HG03342 (cell line): Measurements from ENCODE around the gene ACOX3.
"Not testable (repeated sequence)": the region's sequence is repeated elsewhere in the genome, so short reads cannot be mapped to it uniquely, and the experiment has no call there.

ENCODE experiments used
- ATAC-seq: cut with Tn5 transposase; IDR thresholded peaks from one replicate; pipeline ENCODE4 v1.9.1; 2021; ENCODE audit warnings: mild to moderate bottlenecking, moderate library complexity; ENCODE audit not compliant: unreplicated experiment

Gene ACOX3

DNA sequence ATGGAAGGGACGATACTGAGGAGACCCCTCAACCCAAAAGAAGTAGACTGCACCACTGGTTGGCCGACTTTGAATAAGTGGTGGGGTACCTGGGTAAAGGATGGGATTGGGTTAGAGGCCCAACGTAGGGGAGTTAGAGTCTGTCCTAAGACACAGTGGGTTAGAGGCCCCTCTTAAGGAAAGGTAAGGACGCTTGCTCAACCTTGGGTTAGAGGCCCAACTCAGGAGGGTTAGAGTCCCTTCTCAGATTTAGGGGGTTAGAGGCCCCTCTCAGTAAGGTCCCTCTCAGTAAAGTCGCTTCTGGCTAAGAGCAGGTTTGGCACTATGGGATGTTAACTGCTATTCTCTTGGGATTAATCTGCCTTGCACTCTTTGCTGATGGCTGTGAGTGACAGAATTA is 81.3 kb downstream of the ACOX3 start:
- no peak for ATAC-seq

DNA sequence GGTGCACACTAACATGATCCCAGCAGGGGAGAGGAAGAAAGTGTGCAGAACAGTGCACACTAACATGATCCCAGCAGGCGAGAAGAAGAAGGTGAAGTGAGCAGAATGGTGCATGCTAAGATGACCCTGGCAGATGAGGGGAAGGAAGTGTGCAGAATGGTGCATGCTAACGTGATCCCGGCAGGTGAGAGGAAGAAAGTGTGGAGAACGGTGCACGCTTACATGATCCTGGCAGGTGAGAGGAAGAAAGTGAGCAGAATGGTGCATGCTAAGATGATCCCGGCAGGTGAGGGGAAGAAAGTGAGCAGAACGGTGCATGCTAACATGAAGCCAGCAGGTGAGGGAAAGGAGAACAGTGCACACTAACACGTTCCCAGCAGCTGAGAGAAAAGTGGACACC is 83.7 kb downstream of the ACOX3 start:
- ATAC-seq: no peak

DNA sequence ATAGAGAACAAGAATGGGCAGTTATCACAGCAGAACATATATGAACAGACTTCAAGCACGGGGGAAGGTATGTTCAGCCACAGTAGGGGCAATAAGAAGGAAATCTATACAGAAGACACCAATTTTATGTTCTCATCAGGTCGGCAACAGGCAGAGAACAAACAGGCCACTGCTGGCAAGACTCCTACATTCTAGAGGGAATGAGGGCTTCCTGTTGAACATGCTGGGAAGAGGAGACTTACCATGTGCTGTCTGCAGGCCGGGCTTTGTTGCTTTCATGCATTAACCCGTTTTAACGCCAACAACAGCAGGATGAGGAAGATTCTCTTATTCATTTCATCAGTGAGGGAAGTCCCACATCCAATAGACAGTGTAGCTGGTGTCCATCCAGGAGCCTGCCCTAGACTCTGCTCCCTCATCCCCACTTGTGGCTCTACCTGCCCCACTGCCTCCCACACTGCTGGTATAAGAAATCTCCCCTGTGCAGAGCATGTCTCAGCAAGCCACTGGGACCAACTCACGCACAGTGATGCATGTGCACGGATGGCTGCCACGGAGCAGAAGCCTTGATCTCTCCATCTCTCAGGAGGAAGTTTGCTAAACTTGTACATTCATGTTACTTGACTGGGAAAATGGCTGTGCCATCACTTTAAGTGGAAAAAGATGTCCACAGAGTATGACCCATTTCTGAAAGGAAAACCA is 84.5 kb downstream of the ACOX3 start:
- ATAC-seq: no peak

DNA sequence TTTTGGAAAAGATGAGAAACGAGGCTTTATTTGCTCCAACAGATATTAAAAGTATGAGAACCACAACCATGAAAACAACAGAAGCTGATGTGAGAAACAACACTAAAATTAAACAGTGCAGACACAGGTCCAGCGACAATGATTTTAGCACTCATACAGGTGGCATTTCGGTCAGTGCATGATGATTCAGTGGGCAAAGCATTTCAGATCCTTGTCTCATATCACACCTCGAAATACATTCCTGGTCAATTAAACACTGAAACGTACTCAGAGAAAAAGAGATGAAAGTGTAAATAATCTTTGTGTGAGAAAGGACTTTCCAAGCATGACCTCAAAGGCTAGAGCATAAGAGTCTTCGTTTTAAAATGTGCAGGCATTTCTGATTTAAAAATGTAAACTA is 85.2 kb downstream of the ACOX3 start:
- no peak for ATAC-seq

DNA sequence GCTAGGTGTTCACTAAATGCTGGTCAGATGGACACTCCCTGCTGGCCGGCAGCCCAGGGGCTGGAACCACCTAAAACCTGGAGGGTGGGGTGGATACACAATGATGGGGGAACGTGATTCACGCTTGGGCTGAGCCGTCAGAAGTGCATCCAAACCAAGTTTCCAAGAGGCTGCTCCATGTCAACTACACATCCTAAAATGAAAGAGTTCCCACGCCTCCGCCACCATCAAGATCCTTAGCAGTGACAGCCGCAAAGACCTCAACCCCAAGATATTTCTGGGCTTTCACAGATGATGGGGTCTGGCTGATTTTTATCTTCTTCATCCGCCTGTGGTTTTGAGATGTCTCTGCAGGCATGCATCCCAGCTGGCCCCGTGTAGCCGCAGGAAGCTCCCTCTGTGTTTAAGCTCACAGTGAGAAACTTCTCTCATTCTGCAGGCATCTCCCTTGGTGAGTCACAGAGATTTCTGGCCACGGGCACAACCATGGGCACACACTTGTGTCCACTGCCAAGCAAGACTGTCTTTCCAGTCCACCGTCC is 86.5 kb downstream of the ACOX3 start:
- no peak for ATAC-seq

DNA sequence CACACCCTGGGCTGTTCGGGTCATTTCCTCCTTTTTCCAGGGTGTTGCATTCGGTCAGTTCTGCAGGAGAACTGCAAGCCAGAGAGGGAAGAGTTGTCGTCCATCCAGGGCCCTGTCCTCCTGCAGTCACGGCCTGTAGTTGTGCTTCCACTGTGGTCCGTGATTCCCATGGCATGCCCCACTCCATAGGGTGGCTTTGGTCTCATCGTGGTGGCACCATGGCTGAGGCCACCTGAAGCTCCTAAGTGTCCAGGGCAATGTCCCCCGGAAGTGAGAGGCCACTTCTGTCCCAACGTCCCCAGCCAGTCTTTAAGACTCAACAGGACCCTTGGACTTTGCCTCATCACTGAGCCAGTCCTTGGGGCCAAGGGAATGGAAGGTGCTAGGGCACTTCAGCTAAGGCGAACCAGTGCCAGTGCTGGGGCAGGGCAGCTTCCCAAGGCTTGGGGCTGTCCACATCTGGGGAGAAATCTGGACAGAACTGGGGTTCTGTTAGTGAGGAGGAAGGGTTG is 87.3 kb downstream of the ACOX3 start:
- no peak for ATAC-seq

DNA sequence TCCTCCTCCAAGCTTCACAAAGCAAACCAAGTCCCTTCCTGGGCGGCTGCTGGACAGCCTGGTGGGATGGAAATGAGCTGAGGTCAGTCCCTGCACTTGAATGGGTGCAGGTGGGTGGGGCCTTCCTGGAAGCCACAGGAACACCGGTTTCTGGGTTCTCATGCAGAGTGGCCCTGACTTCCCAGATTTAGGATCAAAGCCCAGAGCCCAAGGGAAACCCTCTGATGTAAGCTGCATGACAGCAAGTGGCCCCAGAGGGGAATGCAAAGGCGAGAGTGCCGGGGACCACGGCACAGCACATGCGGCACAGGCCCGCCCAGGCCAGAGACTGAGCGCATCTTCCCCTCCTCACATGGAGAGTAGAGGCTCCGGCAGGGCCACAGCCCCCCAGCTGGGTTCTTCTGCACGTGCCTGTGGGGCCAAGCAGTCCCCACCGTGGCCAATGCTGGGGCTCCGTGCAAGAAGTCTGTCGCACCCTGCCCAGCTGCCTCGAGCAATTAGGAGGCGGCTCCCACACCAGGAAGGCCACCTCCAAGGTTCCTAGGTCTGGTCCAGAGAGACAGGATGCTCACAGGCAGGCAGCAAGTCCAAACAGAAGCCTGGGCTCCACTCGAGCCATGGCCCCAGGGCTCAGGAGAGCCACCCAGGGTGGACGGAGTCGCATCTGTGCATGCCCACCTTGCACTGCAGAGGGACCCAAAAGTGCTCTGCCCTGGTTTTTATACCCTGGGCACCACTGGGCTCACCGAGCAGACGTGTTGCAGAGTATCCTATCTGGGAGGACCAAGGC is 88.0 kb downstream of the ACOX3 start:
- no peak for ATAC-seq

DNA sequence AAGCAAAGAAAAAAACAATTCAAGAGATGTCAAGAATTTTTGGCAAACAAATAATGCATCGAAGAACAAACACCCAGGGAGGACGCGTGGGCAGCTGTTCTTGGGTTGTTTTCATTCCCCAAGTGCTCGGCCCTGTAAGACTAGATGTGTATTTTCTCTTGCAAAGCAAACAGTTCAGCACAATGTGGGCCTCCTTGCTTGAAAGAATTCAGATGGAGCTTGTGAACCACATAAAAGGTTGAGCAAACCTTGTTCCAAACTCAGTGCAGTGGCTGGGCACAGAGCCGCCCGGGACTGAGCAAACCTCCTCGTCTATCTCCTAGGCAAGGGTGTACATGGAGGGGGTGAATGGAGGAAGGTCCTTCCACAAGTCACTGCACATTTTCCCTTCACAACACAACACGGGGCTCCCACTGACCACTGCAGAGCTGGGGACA is 88.6 kb downstream of the ACOX3 start:
- no peak for ATAC-seq

DNA sequence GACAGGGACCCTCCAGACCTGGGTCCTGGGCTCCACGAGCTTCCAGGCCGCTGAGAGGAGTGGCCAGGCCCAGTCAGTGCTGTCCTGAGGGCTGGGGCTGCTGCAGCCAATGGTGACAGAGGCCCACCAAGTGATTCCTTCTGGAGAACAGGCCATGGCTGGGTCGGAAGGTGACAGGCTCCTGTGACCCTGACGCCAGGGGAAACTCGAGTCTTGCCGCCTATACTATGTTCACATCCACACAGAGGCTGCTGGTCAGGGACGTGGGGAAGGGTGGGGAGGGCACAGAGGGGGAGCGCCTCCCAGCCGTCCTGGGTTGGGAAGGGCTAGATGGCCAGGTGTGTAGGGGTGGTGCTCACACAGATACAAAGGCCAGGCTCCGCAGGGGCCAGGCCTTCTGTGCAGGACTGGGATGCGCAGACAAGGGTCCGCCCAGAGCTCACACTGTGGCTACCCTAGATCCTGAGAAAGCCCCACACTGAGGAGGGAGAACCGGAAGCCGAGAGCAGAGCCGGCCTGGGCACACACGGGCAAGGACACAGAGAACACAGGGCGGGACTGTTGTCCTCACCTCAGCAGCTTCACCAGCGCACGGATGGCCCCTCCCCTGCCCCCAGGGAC is 89.6 kb downstream of the ACOX3 start:
- ATAC-seq: no peak

DNA sequence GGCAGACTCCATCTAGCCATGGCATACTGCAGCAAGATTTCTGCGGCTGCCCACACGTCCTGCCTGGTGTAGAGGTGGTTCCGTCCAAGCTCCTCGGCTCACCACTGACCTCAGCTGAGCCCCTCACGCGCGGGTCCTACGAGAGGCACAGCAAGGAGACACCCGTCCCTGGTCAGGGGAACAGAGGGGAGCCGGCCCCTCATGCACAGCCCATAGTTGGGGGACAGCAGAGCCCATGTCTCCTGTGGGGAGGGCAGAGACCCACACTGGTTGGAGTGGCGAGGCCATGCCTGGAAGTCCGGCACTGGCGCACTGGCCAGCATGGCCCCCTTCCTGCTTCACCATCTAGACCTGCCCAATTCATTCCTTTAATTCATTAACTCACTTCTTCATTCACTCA is 90.2 kb downstream of the ACOX3 start:
- no peak for ATAC-seq

DNA sequence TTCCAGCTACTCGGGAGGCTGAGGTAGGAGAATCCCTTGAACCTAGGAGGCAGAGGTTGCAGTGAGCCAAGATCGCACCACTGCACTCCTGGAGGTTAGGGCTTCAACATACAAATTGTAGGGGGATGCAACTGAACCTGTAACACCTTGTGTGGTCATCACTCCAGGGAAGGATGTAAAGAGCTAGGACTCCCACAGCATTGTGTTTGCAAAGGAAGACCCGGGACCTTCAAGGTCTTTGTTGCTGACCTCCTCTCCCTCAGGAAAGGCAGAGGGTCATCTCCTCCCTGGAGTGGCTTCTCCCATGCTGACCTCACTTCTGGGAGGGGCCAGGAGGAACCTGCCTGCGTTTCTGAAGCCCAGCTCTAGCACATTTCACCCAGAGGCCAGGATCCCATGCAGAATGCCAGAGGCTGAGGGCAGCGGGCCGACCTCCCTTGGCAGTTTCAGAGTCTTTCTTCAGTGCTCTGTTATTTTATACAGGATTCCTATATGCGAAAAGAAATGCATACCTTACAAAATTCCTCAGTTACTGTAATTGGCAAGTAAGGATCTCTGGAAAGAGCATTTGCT is 90.8 kb downstream of the ACOX3 start:
- no peak for ATAC-seq

DNA sequence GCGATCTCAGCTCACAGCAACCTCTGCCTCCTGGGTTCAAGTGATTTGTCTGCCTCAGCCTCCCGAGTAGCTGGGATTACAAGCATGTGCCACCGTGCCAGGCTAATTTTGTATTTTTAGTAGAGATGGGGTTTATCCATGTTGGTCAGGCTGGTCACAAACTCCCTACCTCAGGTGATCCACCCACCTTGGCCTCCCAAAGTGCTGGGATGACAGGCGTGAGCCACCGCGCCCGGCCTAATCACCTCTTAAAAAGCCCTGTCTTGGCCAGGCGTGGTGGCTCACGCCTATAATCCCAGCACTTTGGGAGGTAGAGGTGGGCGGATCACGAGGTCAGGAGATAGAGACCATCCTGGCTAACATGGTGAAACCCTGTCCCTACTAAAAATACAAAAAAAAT is 91.3 kb downstream of the ACOX3 start:
- ATAC-seq: not testable (repeated sequence)

DNA sequence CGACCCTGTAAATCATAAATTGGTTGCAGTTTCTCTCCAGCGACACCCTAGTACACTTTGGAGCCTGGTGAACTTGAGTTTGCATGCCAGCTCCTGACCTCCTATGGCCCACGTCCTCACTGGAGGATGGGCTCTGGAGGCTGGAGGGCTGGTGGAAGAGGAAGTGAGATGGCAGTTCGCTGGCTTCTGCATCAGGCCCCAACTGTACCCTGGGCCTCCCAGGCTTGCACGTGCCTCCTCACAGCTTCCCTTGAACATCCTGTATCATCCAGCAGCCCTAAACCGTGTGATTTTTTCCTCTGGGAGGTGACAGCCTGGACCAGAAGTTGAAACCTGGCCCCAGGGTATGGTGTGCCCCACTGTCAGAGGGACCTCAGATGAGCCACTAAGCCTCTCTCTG is 92.5 kb downstream of the ACOX3 start:
- ATAC-seq: no peak

DNA sequence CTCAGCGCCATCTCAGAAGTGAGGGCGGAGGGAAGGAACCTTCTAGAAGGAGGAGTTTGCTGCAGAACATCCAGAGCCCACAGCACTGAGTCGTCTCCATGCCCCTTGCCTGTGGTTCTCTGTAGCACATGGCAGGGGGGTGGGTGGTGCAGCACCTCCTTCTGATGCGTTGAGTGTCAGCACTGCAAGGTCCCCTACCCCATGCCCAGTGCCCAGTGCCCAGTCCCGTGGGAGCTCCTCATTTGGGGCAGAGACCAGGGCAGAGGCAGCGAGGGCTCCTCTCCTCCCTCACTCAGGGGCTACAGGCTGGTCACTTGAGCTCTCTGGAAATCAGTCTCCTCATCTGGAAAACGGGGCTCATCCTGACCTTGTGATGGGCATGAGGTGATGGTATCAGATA is 92.9 kb downstream of the ACOX3 start:
- ATAC-seq: no peak

DNA sequence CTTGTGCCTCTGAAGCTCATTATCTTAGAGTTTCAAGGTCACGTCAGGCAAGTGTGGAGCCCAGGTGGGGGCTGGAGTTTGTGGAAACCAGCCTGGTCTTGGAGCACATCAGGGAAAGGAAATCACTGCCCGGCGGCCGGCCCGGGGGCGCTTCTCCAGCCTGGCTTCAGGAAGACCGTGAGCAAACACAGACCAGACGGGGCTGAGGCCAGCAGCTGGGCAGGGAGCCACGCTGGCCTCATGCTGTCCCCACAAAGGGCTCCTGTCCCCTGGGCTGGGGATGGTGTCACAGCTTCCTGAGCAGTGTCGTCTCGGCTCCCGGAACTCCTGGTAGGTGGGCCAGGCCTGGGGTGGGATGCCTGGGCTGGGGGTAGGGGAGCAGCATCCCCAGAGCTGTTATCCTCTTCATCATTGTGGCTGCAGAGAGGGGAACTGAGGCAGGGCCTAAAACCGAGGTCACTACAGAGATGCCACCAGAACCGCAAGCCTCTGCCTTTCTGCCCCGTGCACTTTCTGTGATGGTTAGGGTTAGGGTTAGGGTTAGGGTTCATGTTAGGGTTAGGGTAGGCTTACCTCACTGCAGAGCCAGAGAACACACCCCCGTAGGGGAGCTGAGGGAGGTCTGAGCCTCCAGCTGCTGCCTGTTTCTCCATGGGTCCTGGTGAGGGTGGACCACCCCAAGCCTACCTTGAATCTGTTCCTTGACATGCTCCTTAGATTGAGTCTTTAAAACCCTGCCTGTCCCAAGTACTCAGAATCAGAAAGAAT is 93.5 kb downstream of the ACOX3 start:
- no peak for ATAC-seq

DNA sequence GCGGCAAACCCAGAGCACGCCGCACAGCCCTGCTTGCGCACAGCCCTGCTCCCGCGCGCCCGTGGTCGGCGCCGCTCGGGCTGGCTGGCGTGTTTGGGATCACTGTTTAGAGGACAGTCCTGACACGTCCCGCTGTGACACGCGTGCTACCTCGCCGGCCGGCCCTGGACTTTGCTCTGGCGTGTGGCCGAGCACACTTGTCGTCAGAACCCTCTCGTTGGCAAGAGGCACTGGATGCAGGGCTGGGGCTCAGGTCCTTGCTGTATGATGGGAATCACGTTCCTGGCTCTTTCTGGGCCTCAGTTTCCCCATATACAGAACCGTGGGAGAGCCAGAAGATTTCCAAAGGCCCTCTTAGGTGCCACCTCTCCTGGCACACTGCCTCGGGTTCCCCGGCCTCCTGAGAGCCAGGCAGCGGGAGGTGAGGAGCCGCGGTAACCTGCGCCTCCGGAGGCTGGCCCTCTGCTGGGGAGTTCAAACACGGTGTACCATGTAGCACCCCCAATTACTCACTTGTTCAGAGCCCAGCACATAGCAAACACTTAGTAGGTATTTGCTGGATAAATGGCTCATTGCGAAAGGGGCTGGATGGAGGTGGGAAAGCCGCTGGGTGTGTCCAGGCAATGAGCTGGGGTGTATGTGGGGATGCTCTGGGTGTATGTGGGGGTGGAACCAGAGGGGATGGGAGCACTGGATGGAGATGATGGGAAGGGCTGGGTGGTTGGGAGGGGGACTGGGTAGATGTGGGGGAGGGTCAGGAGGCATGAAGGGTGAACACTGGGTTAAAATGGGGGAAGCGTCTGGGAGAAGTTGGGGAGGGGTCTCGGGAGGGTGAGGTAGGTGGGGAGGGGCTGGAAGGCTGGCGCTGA is 94.3 kb downstream of the ACOX3 start:
- no peak for ATAC-seq

DNA sequence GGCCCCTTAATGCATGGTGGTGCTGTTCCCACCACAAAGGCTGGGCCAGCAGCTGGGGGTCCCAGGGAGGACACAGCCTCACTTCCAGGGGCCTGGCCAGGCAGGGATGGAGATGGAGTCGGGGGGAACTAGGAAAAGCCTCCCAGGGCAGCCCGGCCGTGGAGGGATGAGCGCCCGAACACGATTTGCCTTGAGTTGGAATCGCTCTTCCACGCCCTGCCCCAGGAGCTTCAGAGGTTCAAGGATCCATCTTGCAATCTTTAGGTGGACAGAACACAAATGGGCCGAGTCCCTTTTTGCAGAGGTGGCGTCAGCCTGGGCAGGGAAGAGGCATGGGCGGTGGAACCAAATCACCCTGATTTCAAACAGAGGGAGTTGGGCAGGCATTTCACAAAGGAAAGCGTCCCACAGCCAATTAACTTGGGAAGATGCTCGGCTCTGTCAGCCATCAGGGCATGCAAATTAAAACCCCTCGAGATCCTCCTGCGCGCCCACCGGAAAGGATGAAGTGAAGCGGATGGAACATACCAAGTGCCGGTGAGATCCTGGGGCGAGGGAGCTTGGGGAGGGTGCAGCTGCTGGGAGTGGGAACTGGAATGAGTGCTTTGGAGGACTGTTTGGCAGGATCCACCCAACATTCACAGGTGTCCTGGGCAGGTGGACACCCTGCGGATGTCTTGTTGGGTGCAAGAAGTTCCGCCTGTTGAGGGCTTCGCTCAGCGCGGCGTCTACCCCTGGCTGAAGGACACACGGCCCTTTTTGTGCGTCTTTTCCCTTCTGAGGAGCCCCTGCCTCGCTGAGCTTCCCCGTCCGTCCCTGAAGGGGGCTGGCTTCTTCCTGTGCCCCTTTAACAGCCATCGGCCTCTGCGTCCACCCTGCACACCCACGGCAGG is 95.2 kb downstream of the ACOX3 start:
- ATAC-seq: no peak

DNA sequence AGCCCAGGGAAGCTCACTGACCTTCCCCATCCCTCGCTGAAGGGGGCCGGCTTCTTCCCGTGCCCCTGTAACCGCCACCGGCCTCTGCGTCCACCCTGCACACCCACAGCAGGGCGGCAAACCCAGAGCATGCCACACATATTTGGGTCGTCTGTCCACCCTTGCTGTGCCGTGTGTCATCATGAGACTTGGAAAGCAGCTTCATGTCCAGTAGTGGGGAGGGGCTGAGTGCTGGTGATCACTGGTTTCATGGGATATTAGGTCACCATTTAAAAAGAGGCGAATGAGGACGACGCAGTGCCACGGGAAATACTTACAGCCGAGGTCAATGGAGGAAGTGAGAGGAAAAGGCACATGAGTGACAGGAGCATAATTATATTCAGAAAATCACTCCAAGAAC is 96.1 kb downstream of the ACOX3 start:
- no peak for ATAC-seq

DNA sequence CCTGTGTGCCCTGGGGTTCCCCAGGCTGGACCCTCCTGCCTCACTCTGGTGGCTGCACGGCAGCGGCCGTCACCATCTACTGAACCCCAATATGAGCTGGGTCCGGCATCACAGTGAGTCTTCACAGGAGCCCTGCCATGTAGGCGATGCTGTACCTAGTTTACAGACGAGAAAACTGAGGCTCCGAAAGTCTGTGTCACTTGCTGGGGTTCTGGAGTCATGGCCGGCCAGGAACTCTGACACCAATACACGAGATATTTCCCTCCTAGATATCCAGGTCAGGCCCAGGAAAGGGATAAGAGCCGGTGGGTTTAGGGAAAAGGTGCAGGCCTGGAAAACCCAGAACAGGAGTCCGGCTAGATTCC is 96.6 kb downstream of the ACOX3 start:
- ATAC-seq: no peak
